Measurements from ENCODE around the gene CHAT. TPM values are rescaled to one million over a fixed set of nuclear protein-coding genes. Genes with fewer than 3 reads are reported as not detected.
A peak's percentile ranks its signal among the peaks of the same experiment; 100 is the strongest.

The CHAT gene
- polyA plus RNA-seq, 2 of the 4 experiments (the other 2 are of a cell fraction) = not detected

- CTCF ChIA-PET = interaction anchor here (0.6 to 4.6 kb wide), 28 partner anchors 10 to 641 kb away, joined by 3 to 54 read pairs (median 4); no protein-coding TSS in a partner anchor
- Histone ChIP-seq H3K27ac (no peak overlapping the region), H3K4me1 (no peaks in the 10 kb centered on the region), H3K4me3 (no peak overlapping the region), H3K9me3 (no peaks in the 10 kb centered on the region), H3K4me2 (no peak overlapping the region)
- no peak for DNase-seq (ENCODE audit: low read depth in 1 of 2, low spot score in 1 of 2)
- WGBS (ENCODE audit: missing lambda C conversion rate) = 64% methylated on average over 6 of the region's 6 CpGs
- ATAC-seq = peak in 1 of 2 experiments; percentile 27; a peak in 3 of 6 replicates
- POLR2A ChIA-PET = no interaction called here
- no peak for TF ChIP-seq HOXA7 (CRISPR knock-in tag; IDR thresholded peaks at IDR 0.05)
- no peak for TF ChIP-seq MAZ (IDR thresholded peaks at IDR 0.05; ENCODE audit: borderline replicate concordance, low read depth, low read length)
- TF ChIP-seq CHD2 (IDR thresholded peaks at IDR 0.05; ENCODE audit: low read length, partially characterized antibody) = no peak
- TF ChIP-seq TP53 (CRISPR knock-in tag; IDR thresholded peaks at IDR 0.05) = no peak
- TF ChIP-seq NR3C1 (IDR thresholded peaks at IDR 0.05) = no peak
- TF ChIP-seq POLR2A (IDR thresholded peaks at IDR 0.05; ENCODE audit: low read length) = no peak; the same call in 1 of the 2 replicates
- TF ChIP-seq, protein P1, sequence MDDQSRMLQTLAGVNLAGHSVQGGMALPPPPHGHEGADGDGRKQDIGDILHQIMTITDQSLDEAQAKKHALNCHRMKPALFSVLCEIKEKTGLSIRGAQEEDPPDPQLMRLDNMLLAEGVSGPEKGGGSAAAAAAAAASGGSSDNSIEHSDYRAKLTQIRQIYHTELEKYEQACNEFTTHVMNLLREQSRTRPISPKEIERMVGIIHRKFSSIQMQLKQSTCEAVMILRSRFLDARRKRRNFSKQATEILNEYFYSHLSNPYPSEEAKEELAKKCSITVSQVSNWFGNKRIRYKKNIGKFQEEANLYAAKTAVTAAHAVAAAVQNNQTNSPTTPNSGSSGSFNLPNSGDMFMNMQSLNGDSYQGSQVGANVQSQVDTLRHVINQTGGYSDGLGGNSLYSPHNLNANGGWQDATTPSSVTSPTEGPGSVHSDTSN (IDR thresholded peaks at IDR 0.05) = no peak
- TF ChIP-seq HMGXB4 (CRISPR knock-in tag; IDR thresholded peaks at IDR 0.05; ENCODE audit: borderline replicate concordance) = no peak
- TF ChIP-seq TFCP2L1 (CRISPR knock-in tag; IDR thresholded peaks at IDR 0.05) = no peak
- no peak for TF ChIP-seq ZSCAN20 (CRISPR knock-in tag; IDR thresholded peaks at IDR 0.05)
- no peak for TF ChIP-seq CHD4 (IDR thresholded peaks at IDR 0.05; ENCODE audit: borderline replicate concordance)
- TF ChIP-seq ELK1 (IDR thresholded peaks at IDR 0.05; ENCODE audit: low read depth, low read length) = no peak
- TF ChIP-seq EHF (CRISPR knock-in tag; IDR thresholded peaks at IDR 0.05) = no peak
- TF ChIP-seq MAFK (IDR thresholded peaks at IDR 0.05; ENCODE audit: partially characterized antibody) = no peak
- no peak for TF ChIP-seq ESRRA (IDR thresholded peaks at IDR 0.05; ENCODE audit: borderline replicate concordance, low read length)
- no peak for TF ChIP-seq PHF8 (IDR thresholded peaks at IDR 0.05; ENCODE audit: borderline replicate concordance, low read depth)
- TF ChIP-seq, protein P2, sequence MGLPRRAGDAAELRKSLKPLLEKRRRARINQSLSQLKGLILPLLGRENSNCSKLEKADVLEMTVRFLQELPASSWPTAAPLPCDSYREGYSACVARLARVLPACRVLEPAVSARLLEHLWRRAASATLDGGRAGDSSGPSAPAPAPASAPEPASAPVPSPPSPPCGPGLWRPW (IDR thresholded peaks at IDR 0.05) = no peak
- no peak for FAIRE-seq
Measured at GRCh38 chr10:49593564-49593875, 20.3 kb upstream of the CHAT start.

DNA sequence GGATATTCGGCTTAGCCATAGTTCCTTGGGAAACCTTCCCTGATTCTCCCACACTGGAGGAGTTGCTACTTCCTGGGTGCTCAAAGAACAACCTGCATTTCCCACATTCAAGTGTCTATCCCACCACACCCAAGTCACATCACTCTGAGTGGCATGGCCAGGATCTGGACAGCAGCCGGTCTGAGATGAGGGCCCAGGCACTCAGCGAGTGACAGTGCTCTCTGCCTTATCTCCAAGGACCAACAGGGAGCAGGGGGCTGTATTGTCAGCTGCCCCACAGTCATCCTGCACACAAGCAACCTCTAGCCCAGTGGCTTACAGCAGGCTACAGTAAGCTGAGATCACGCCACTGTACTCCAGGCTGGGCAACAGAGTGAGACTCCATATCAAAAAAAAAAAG is 19.8 kb upstream of the CHAT start:
- Histone ChIP-seq H3K4me1 (no peaks in the 10 kb centered on the region), H3K27ac (no peak overlapping the region), H3K4me3 (no peak overlapping the region), H3K9me3 (no peaks in the 10 kb centered on the region), H3K4me2 (no peak overlapping the region)
- CTCF ChIA-PET = interaction anchor here (0.7 to 4.6 kb wide), 23 partner anchors 11 to 659 kb away, joined by 3 to 54 read pairs (median 4); no protein-coding TSS in a partner anchor
- POLR2A ChIA-PET = no interaction called here
- DNase-seq (ENCODE audit: low read depth in 1 of 2, low spot score in 1 of 2) = no peak
- no peak for FAIRE-seq
- WGBS (ENCODE audit: missing lambda C conversion rate) = 13% methylated on average over 3 of the region's 4 CpGs
- ATAC-seq = 0 out of 6 replicates have a peak, but pooled peaks of 1 of the 2 experiments have one; percentile 10
- TF ChIP-seq ZSCAN20 (CRISPR knock-in tag; IDR thresholded peaks at IDR 0.05) = no peak
- TF ChIP-seq BCL3 (IDR thresholded peaks at IDR 0.05) = no peak
- TF ChIP-seq CEBPB (IDR thresholded peaks at IDR 0.05) = no peak
- TF ChIP-seq RAD21 (conservative IDR thresholded peaks at IDR 0.05 in 1 of 2, IDR thresholded peaks at IDR 0.05 in 1 of 2) = no peak
- no peak for TF ChIP-seq RCOR1 (IDR thresholded peaks at IDR 0.05; ENCODE audit: low read depth, low read length)
- TF ChIP-seq SMC3 (IDR thresholded peaks at IDR 0.05) = no peak
- no peak for TF ChIP-seq JUN (IDR thresholded peaks at IDR 0.05)
- TF ChIP-seq ELK1 (IDR thresholded peaks at IDR 0.05; ENCODE audit: low read depth, low read length) = no peak
- TF ChIP-seq CBX8 (IDR thresholded peaks at IDR 0.05) = no peak
- TF ChIP-seq EHMT2 (IDR thresholded peaks at IDR 0.05; ENCODE audit: low read depth) = no peak
- TF ChIP-seq, protein P3, sequence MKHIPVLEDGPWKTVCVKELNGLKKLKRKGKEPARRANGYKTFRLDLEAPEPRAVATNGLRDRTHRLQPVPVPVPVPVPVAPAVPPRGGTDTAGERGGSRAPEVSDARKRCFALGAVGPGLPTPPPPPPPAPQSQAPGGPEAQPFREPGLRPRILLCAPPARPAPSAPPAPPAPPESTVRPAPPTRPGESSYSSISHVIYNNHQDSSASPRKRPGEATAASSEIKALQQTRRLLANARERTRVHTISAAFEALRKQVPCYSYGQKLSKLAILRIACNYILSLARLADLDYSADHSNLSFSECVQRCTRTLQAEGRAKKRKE (CRISPR knock-in tag; IDR thresholded peaks at IDR 0.05; ENCODE audit: low read depth) = no peak
- TF ChIP-seq, protein P4, sequence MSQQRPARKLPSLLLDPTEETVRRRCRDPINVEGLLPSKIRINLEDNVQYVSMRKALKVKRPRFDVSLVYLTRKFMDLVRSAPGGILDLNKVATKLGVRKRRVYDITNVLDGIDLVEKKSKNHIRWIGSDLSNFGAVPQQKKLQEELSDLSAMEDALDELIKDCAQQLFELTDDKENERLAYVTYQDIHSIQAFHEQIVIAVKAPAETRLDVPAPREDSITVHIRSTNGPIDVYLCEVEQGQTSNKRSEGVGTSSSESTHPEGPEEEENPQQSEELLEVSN (IDR thresholded peaks at IDR 0.05; ENCODE audit: borderline replicate concordance, low read depth) = no peak
- TF ChIP-seq HOXA7 (CRISPR knock-in tag; IDR thresholded peaks at IDR 0.05) = no peak
- TF ChIP-seq, protein P1 (IDR thresholded peaks at IDR 0.05) = no peak
- no peak for TF ChIP-seq RNF2 (IDR thresholded peaks at IDR 0.05; ENCODE audit: borderline replicate concordance, low read depth)
- TF ChIP-seq PHF8 (IDR thresholded peaks at IDR 0.05; ENCODE audit: borderline replicate concordance, low read depth) = no peak

Measured in A549 (cell line).